GM18861 (cell line): ENCODE measurements around the gene BTBD3.

ENCODE experiments used
- ATAC-seq: cut with Tn5 transposase; IDR thresholded peaks from one replicate; pipeline ENCODE4 v1.9.1; 2021; ENCODE audit not compliant: unreplicated experiment

BTBD3 gene

DNA sequence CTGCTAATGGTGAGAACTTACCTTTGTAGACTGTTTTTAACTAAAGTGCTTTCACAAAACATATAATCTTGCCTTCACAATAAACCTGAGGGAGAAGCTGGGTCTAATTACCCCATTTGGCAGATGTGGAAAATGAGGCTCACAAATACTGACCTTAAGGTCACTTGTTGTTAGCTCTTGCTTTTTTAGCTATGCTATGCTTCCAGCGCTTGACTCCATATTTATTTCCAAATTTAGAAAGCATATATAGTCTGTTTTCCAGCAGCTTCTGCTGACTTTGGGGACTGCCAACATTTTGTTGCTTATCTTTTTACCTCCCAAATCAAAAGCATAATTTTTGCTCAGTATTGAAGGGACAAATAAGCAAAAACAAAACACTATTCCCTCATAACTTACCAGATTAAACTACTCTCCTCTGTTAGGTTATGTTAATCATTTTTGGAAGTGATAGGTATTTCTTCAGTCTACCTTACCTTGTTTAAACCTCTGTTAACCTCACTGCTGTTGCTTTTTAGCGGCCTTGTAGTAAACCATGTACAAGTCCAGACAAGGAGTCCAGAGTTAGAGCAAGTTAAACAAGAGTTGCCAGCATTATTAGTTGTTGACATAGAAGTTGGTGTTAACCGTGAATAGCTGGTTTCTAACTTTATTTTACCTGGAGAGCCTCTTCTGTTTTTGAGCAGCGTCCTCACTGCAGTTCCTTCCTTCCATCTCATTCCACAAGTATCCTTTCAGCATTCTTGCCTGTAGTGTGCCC is 4.9 kb upstream of the BTBD3 start:
- no peak for ATAC-seq

GRCh38 chr20:11918391-11918845 is 725 bp downstream of the BTBD3 start:
- no peak for ATAC-seq

GRCh38 chr20:11918981-11919380 is 1.3 kb downstream of the BTBD3 start:
- no peak for ATAC-seq

GRCh38 chr20:11919581-11919980 is 1.9 kb downstream of the BTBD3 start:
- ATAC-seq = no peak

DNA sequence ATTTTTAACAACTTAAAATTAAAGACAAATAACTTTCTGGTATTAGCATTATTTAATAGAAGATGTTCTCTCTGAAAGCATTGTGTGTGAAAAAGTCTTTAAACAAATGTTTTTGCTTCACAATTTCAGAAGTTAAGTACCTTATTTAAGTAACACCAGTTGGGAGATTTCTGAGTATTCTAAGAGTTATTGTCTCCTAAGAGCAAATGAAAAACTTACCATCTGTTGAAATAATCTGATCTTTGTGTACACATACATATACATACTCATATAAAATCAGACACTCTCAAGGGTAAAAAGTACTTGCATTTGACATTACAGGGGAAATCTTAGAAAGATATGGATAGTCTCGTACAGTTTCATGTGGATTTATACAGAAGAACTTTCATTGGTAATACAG is 2.4 kb downstream of the BTBD3 start:
- no peak for ATAC-seq

DNA sequence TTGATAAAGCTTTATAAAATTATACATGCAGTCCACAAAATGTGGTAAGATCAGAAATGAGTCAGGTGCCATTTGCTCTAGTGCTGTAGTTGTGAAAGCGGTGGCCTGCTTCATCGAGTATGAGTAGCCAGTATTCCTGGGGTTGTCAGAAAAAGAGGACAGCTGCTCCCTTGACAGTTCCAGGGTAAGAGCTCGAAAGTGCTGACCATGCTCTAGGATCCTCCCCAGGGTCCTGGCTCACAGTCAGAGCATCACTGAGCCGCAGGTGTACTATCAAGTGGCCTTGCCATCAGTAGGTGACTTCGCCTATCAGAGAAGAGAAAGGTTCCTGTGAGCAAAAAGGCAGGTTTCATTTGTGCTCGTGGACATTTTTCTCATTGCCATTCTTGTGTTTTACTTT is 3.6 kb downstream of the BTBD3 start:
- ATAC-seq = no peak

DNA sequence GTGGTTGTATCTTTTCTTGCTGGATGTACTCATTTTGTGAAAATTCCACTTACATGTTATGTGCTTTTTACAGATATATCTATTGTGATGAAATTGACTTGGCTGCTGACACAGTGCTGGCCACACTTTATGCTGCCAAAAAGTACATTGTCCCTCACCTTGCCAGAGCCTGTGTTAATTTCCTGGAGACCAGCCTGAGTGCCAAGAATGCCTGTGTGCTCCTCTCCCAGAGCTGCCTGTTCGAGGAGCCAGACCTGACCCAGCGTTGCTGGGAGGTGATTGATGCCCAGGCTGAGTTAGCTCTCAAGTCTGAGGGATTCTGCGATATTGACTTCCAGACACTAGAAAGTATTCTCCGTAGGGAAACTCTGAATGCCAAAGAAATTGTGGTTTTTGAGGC is 4.9 kb downstream of the BTBD3 start:
- no peak for ATAC-seq

GRCh38 chr20:11924923-11925322 is 7.2 kb downstream of the BTBD3 start:
- ATAC-seq = no peak

- no peak for ATAC-seq
Observed at GRCh38 chr20:11926292-11926998, 8.8 kb downstream of the BTBD3 start.

DNA sequence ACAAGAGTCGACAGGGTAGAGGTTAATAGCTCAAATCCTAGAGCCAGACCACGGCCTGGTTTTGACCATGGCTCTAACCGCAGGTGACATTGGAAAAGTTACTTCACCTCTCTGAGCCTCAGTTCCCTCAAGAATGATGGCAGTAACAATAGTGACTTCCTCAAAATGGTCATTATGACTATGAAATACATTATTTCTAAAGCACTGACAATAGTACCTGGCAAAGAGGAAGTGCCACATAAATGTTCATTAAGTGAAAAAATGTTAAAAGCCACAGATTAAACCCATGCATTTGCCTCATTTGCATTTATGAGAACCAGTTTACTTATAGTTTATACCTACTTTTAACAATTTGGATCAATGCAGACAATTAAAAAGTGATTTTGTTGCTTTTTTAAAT is 12.3 kb downstream of the BTBD3 start:
- ATAC-seq = no peak

DNA sequence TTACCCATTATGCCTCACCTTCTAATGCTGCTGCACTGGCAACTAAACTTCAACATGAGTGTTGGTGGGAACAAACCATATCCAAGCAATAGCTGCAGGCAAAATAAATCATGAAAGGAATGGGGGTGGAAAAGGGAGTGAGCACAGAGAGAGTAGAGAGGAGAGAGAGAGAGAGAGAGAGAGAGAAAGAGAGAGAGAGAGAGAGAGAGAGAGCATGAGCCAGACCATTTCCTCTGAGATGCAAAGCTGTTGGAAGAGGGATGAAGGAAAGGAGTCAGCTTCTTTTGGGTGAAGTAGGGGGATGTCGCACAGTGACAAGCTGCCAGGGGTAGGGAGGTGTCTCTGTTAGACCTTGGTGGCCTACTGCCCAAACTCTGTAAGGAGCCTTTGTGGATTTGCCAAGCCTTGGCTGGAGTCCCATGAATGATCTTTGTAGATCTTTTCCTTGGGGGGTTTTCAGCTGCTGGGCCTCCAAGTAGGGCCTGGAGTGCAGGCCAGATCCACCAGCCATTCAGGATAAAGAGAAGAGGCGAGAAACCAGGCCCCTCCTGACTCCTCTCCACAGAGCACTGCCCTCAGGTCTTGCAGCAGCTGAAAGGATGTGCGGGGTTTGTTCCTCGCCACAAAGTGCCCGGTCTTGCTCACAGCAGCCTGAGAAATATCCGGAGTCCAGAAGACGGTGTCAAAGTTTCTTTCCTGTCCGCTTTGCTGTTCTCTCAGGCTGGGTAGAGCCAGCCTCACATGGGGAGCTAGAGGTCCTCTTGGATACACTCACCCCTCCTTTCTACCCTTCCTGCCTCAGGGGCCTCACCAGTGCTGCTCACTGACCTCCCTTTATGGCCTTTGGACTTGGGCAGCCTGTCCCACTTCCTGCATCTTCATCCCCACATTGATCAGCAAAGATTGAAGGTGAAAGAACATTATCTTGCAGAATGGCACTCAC is 17.8 kb downstream of the BTBD3 start:
- no peak for ATAC-seq

DNA sequence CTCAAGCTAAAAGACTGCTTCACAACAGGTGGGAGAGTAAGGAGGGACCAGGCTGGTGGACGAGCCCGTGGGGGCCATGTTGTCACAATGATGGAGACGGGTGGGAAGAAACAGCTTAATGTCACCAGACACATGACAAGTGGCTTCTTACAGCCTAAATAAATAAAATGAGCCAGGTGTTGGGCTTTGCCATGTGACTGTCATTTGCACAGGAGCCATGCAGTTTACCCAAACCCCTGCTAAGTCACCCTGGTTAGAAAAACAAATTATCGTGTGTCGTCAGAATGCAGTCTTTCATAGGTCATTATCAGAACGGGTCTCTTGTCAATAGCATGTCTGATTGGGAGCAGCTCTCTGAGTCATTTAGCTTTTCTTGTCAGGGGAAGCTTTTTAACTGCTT is 18.5 kb downstream of the BTBD3 start:
- ATAC-seq = no peak

DNA sequence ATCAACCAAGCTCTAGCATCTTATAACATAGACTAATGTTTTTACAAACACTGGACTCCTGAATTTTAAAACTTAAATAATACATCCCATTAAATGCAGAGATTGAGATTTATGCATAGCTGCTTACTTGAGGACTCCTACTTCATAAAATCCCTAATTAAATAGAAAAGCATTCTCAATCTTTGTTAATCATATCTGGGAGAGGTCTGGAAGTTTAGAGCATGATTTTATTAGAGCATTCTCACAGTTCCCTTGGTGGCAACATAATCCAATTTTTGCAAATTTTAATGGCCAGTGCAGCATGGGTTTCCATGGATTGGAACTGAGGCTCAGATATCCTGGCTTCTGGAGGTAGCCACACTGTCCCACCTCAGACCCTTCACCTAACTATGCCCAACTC is 19.5 kb downstream of the BTBD3 start:
- ATAC-seq = no peak

GRCh38 chr20:11941593-11942246 is 24.0 kb downstream of the BTBD3 start:
- no peak for ATAC-seq

DNA sequence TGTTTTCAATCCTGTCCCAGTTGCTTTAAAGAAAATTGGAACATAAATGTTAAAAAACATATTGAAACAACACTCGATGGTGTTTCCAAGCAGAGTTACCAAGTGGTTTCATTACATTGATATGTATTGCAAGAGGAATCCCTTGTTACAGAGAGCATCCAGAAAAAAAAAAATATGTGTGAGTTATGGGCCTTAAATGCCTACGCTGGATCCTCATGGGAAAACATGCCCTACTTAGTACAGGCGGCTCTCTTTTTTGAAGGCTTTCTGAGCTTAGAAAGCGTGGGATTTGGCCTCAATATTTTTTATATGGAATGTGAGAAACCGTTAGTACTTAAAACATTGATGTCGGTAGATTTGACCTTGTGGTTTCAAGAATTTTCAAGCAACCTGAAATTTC is 26.1 kb downstream of the BTBD3 start:
- no peak for ATAC-seq

- no peak for ATAC-seq
Observed at GRCh38 chr20:11948806-11949205, 31.1 kb downstream of the BTBD3 start.

GRCh38 chr20:11949711-11950110 is 32.0 kb downstream of the BTBD3 start:
- ATAC-seq = no peak

DNA sequence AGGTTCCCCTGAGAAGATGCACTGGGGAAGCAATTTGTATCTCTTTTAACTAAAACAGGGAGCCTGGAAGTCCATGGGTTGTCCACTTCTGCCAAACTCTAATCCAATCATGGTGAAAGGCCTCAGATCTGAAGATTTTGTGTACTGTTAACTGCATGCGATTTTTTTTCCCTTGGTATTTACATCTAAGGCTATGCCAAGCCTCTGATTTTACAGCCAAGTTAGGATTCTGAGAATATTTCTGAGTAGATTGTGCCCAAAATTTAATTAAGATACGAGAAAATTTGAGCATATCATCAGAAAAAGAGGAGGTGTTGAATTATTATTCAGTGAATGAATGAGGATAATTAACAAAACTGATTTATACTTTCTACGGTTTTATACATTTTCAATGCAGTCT is 34.0 kb downstream of the BTBD3 start:
- ATAC-seq = no peak

DNA sequence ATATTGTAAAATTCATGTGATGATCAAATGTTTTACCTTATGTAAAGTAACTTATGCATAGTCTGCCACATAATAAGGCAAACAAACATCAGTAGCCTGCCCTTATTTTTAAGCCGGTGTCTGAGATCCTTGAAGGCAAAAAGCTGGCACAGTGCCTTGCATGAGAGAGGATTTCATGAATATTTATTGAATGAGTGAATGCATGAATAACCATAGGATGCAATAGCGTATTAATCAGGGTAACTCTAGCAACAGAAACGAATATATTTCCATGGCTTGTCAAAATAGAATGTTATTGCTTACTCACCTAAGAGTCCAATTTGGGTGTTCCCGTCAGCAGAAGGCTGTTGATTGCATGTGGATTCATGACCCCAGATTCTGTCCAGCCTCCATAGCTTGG is 34.9 kb downstream of the BTBD3 start:
- no peak for ATAC-seq

DNA sequence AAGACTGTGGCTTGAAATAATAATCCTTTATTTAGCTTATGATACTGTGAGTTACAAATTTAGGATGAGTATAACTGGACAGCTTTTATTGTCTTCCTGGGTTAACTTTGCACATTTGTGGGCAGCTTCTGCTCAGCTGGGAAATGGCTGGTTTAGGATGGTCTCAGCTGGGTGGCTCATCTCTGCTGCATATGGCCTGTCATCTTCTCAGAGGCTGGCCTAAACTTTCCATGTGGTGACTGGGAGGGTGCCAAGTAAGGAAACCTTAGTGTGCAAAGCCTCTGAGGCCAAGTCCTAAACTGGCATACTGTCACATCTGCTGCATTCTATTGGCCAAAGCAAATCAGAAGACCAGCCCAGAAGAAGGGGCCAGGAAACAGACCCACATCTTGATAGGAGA is 40.2 kb downstream of the BTBD3 start:
- ATAC-seq = no peak

DNA sequence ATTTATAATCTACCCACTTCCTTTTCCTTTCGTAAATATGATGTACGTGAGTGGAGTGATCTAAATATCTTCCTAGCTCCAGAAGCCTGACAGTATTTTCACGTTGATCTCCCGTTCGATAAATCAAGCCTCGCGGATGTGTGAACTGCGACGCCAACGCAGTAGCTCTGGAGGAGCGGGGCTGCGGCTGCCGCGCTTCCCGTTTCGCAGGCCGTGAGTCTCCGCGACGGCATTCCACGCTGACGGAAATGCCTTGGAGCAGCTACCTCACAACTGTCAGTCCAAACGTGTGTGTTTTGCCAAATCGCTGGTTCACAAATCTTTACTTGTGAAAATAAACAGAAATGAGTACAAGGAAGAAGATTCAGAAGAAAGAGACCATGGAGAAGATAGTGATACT is 41.2 kb downstream of the BTBD3 start:
- no peak for ATAC-seq
